SJCRH30 (cell line): ENCODE results near the gene YIF1A. TPM values are rescaled to one million over a fixed set of nuclear protein-coding genes. Genes with fewer than 3 reads are reported as not detected.

Experiments
- DNase-seq, 2 experiments: peaks; one replicate each; pipeline ENCODE4 v3.0.0-alpha.2; 2015 to 2020
- H3K27ac ChIP-seq: fragments of 250-450 bp; sonication (Bioruptor Pico); 2 replicates; pipeline ENCODE4 v1.5.1; 2020; ENCODE audit warnings: mild to moderate bottlenecking, moderate library complexity
- H3K27me3 ChIP-seq: fragments of 250-450 bp; sonication (Bioruptor Pico); 2 replicates; pipeline ENCODE4 v1.5.1; 2020; ENCODE audit warnings: mild to moderate bottlenecking, moderate library complexity
- H3K36me3 ChIP-seq: fragments of 250-450 bp; sonication (Bioruptor Pico); 2 replicates; pipeline ENCODE4 v1.5.1; 2020; ENCODE audit warnings: mild to moderate bottlenecking, moderate library complexity
- H3K4me1 ChIP-seq: fragments of 250-450 bp; sonication (Bioruptor Pico); 2 replicates; pipeline ENCODE4 v1.5.1; 2020; ENCODE audit warnings: mild to moderate bottlenecking, moderate library complexity
- H3K4me3 ChIP-seq: fragments of 250-450 bp; sonication (Bioruptor Pico); 2 replicates; pipeline ENCODE4 v1.5.1; 2020; ENCODE audit warnings: mild to moderate bottlenecking, moderate library complexity
- H3K9me3 ChIP-seq: fragments of 250-450 bp; sonication (Bioruptor Pico); replicated peaks from 2 replicates; pipeline ENCODE4 v1.5.1; 2020; ENCODE audit warnings: mild to moderate bottlenecking, moderate library complexity
- total RNA-seq: library from RNA; depleted of rRNA; stranded (reverse); fragments of >200 nt; shearing (Covaris generic); gene quantifications from 2 replicates; pipeline ENCODE4 v1.2.3, GENCODE V29; 2014; rRNA removed

YIF1A gene
- total RNA-seq, 1 experiment from 2014 or later: 44.9 TPM

GRCh38 chr11:66248903-66249302 is 40.0 kb downstream of the YIF1A start:
- Histone ChIP-seq H3K27ac (no peak overlapping the region), H3K4me1 (no peaks in the 10 kb centered on the region), H3K9me3 (no peaks in the 10 kb centered on the region), H3K4me3 (no peak overlapping the region), H3K27me3 (no peaks in the 10 kb centered on the region), H3K36me3 (no peaks in the 10 kb centered on the region; the same call in 1 of the 2 replicates)
- DNase-seq: no peak

DNA sequence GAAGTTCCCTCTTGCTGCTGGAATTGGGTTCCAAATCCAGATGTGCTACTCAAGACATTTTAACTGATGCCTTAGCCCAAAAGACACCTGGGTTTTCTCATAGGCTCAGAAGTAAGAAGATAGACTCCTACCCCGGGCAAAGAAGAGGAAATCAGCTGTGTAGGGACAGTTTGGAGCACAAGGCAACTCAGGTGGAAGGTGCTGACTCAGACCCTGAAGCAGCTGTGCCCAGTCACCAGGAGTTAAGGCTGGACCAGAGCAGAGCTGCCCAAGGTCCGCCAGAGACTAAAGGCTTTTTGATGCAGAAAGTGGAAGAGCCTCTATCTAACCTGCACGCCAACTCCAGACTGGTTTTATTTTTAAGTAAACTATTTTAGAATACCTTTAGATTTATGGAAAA is 41.1 kb downstream of the YIF1A start:
- Histone ChIP-seq H3K36me3 (no peaks in the 10 kb centered on the region; the same call in 1 of the 2 replicates), H3K4me3 (no peak overlapping the region), H3K27me3 (no peaks in the 10 kb centered on the region)

DNA sequence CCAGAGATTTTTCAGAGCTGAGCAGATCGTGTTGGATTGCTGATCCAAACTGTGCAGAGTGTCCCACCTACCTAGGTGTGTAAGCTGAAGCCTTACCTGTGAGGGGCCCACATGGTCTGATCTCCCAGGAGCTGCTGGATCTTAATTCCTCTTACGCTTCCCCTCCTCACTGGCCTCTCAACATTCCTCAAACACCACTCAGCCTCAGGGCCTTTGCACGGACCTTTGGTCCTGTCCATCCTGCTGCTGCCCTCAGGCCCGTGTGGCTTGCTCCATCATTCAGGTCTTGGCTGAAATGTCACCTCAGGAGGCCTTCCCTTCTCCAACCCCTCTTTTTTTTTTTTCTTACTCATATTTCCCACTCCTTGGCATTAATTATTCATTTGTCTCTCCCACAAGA is 41.6 kb downstream of the YIF1A start:
- H3K4me3 ChIP-seq: no peak overlapping the region
- no peaks in the 10 kb centered on the region; the same call in 1 of the 2 replicates for H3K36me3 ChIP-seq
- DNase-seq: no peak
- no peaks in the 10 kb centered on the region for H3K4me1 ChIP-seq
- H3K9me3 ChIP-seq: no peaks in the 10 kb centered on the region
- no peak overlapping the region for H3K27ac ChIP-seq
- no peaks in the 10 kb centered on the region for H3K27me3 ChIP-seq

More for the DNA sequence above, 41.1 kb downstream of the YIF1A start:
- DNase-seq: no peak
- H3K9me3 ChIP-seq: no peaks in the 10 kb centered on the region
- no peaks in the 10 kb centered on the region for H3K4me1 ChIP-seq
- H3K27ac ChIP-seq: no peak overlapping the region

DNA sequence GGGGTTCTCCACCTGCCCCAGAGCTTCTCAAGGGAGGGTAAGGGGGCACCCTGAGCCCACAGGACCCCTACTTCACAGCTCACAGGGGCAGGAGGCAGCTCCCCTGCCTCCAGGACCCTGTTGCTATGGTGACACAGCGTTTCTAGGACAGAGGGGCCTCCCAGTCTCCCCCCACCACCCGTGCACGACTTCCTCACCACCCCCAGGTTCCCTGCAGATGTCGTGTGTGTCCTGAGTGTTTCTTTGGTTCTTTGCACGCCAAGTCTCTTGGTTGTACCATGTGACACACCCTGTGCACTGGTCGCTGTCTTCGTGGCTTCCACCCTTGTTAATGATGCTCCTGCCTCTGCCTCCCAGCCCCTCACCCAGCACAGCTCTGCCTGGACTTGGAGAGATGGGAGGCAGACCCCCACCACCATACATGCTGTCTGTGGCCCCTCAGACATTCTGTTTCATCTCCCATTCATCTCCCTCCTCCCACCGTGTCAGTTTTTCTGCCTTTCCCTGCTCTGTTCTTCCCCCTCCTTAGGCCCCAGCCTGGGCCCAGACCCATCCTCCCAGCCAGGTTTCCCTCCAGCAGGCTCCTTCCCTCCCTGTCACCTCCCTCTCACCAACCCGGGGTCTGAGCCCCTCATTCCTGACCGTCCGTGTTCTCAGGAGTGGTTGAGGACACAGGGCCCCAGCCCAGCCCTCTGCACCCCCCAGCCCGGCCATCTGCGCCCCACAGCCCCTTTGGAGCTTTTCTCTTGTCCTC is 45.0 kb downstream of the YIF1A start:
- Histone ChIP-seq H3K27ac (no peak overlapping the region), H3K9me3 (no peaks in the 10 kb centered on the region), H3K4me1 (no peaks in the 10 kb centered on the region), H3K27me3 (no peaks in the 10 kb centered on the region), H3K4me3 (no peak overlapping the region), H3K36me3 (no peaks in the 10 kb centered on the region)
- DNase-seq: no peak

DNA sequence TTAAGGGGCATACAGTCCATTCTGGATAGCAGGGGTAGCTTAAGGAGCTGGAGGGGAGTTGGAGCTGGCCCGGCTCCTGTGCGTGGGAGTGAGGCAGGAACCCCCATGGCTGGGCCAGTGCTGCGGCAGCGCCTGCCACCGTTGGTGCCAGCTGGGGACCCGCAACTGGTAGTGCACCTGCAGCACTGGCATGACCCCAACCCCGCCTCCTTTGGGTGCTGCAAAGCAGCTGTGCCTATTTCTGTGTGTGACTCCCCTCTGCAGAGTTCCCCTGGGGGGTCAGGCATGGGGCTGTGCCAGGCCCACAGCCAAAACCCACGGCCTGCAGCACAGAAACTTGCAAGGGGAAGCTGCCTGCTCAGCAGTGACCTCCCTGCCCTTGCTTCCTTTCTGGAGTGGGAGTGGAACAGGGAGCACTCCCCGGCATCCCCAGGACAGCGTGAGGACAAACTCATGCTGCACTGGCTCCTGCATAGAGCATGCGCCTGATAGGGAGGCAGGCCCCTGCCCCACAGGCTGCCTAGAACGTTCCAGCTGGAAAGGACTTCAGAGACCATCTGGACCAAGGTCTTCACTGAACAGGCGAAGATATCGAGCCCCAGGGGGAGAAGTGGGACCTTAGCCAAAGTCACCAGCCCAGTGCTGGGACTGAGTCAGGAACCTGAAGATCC is 46.7 kb downstream of the YIF1A start:
- Histone ChIP-seq H3K4me3 (no peak overlapping the region), H3K4me1 (no peaks in the 10 kb centered on the region), H3K27ac (no peak overlapping the region), H3K9me3 (no peaks in the 10 kb centered on the region), H3K36me3 (no peaks in the 10 kb centered on the region), H3K27me3 (no peaks in the 10 kb centered on the region)
- DNase-seq: no peak

DNA sequence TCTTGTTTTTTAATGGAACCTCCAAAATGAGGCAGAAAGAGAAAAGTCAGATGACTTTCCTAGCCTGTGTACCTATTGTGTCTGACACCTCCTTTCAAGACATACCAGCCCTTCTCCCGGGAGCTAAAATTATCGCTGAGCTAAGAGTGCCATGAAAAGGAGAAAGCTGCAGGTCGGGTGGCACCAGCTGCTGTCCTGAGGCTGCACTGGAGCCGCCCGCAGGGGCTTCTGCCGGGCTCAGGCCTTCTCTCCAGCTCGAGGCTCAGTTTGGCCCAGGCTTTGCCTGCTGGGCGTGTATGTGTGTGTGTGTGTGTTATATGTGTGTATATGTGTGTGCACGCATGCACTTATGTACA is 48.2 kb downstream of the YIF1A start:
- Histone ChIP-seq H3K4me3 (no peak overlapping the region), H3K4me1 (no peaks in the 10 kb centered on the region), H3K36me3 (no peaks in the 10 kb centered on the region), H3K9me3 (no peaks in the 10 kb centered on the region), H3K27ac (no peak overlapping the region), H3K27me3 (no peaks in the 10 kb centered on the region)
- no peak for DNase-seq

GRCh38 chr11:66239998-66240780 is 48.8 kb downstream of the YIF1A start:
- H3K4me3 ChIP-seq: no peak overlapping the region
- no peaks in the 10 kb centered on the region for H3K27me3 ChIP-seq
- H3K27ac ChIP-seq: no peak overlapping the region
- DNase-seq: no peak
- no peaks in the 10 kb centered on the region for H3K4me1 ChIP-seq
- H3K9me3 ChIP-seq: no peaks in the 10 kb centered on the region
- H3K36me3 ChIP-seq: no peaks in the 10 kb centered on the region

DNA sequence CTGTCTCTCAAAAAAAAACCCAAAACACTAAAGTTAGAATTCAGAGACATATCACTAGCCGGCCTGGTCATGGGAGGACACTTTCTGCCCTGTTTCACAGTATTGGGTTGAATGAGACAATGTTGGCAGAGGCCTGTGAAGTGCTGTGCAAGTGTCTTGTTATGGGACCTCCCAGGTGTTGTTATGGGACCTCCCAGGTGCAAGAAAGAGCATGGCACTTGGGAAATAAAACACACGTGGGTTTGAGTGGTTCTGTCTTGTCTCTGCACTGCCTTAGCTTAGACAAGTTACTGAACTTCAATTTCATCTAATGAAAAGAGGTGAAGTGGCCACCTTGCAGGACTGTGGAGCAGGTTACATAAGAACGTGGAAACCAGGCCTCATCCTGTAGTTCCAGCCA is 49.4 kb downstream of the YIF1A start:
- H3K27ac ChIP-seq: no peak overlapping the region
- H3K4me3 ChIP-seq: no peak overlapping the region
- no peaks in the 10 kb centered on the region; the same call in 1 of the 2 replicates for H3K36me3 ChIP-seq
- no peaks in the 10 kb centered on the region for H3K9me3 ChIP-seq
- no peak for DNase-seq
- no peaks in the 10 kb centered on the region for H3K4me1 ChIP-seq
- no peaks in the 10 kb centered on the region for H3K27me3 ChIP-seq

DNA sequence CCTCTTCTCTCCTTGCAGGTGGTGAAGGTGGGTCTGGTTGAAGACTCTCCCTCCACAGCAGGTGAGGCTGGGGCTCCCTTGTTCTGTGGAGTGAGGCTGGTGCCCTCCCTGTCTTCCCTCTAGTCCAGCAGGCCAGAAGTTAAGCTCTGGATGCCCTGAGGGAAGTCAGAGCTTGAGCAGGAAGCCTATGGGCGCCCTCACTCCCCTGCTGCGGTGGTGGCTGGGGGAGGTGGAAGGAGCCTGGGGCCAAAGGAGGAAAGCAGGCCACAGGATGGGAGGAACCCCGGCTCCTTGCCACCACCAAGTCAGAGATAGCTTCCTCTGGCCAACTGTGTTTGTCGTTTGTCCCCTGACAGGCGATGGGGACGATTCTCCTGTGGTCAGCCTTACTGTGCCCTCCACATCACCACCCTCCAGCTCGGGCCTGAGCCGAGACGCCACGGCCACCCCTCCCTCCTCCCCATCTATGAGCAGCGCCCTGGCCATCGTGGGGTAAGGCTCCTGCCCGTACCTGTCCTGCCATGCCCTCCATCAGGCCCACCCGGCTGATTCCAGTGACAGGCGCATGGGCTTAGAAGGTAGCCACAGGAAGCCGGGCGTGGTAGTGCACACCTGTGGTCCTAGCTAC is 50.0 kb downstream of the YIF1A start:
- Histone ChIP-seq H3K27ac (no peak overlapping the region), H3K27me3 (no peaks in the 10 kb centered on the region), H3K4me1 (no peaks in the 10 kb centered on the region), H3K4me3 (no peak overlapping the region), H3K36me3 (no peaks in the 10 kb centered on the region; the same call in 1 of the 2 replicates), H3K9me3 (no peaks in the 10 kb centered on the region)
- no peak for DNase-seq

GRCh38 chr11:66237867-66238266 is 51.1 kb downstream of the YIF1A start:
- H3K9me3 ChIP-seq: no peaks in the 10 kb centered on the region
- H3K4me1 ChIP-seq: no peaks in the 10 kb centered on the region
- H3K27me3 ChIP-seq: no peaks in the 10 kb centered on the region
- no peak overlapping the region for H3K27ac ChIP-seq
- peaks cover 2% of the 10 kb centered on the region; the same call in 1 of the 2 replicates for H3K36me3 ChIP-seq
- no peak overlapping the region for H3K4me3 ChIP-seq
- DNase-seq: no peak

GRCh38 chr11:66235141-66235540 is 53.8 kb downstream of the YIF1A start:
- Histone ChIP-seq H3K36me3 (peaks cover 2% of the 10 kb centered on the region; the same call in 1 of the 2 replicates), H3K27ac (no peak overlapping the region), H3K27me3 (no peaks in the 10 kb centered on the region), H3K4me3 (no peak overlapping the region), H3K4me1 (no peaks in the 10 kb centered on the region), H3K9me3 (no peaks in the 10 kb centered on the region)
- no peak for DNase-seq

Other genes starting within 250 kb of the YIF1A start
- gene GAL3ST3, start 240.0 kb downstream of the YIF1A start, total RNA-seq: not detected in 2 replicates
- 163 and 169 TPM in 2 replicates for gene SF3B2, start 236.8 kb downstream of the YIF1A start, total RNA-seq
- 11.8 and 12.5 TPM in 2 replicates for gene PACS1, start 218.9 kb downstream of the YIF1A start, total RNA-seq
- gene KLC2, start 31.4 kb downstream of the YIF1A start, total RNA-seq: 6.8 and 9.0 TPM in 2 replicates
- gene RAB1B, start 20.5 kb downstream of the YIF1A start, total RNA-seq: 82.0 and 83.2 TPM in 2 replicates
- gene CNIH2, start 11.0 kb downstream of the YIF1A start, total RNA-seq: 4.5 and 5.8 TPM in 2 replicates
- gene TMEM151A, start 2.8 kb upstream of the YIF1A start, total RNA-seq: not detected in 2 replicates
- gene CD248, start 27.9 kb upstream of the YIF1A start, total RNA-seq: 0.30 and 0.45 TPM in 2 replicates
- gene RIN1, start 47.3 kb upstream of the YIF1A start, total RNA-seq: 1.2 and 1.6 TPM in 2 replicates
- gene BRMS1, start 56.0 kb upstream of the YIF1A start, total RNA-seq: 40.5 and 42.9 TPM in 2 replicates
- 7.7 and 8.0 TPM in 2 replicates for gene B4GAT1, start 58.5 kb upstream of the YIF1A start, total RNA-seq
- 2.6 TPM in 2 replicates for gene SLC29A2, start 82.6 kb upstream of the YIF1A start, total RNA-seq
- gene NPAS4, start 131.9 kb upstream of the YIF1A start, total RNA-seq: not detected in 2 replicates
- 86.7 and 102 TPM in 2 replicates for gene MRPL11, start 149.7 kb upstream of the YIF1A start, total RNA-seq
- 5.1 and 6.9 TPM in 2 replicates for gene PELI3, start 177.8 kb upstream of the YIF1A start, total RNA-seq
- gene DPP3, start 191.3 kb upstream of the YIF1A start, total RNA-seq: 30.1 and 33.4 TPM in 2 replicates
- 11.0 and 13.6 TPM in 2 replicates for gene BBS1, start 221.5 kb upstream of the YIF1A start, total RNA-seq